ENCODE measurements around the gene WFDC2. TPM values are rescaled to one million over a fixed set of nuclear protein-coding genes. Genes with fewer than 3 reads are reported as not detected.

The WFDC2 gene
- total and polyA plus RNA-seq, 2 of the 4 experiments (the other 2 are of a cell fraction) = not detected

GRCh38 chr20:45497971-45498494 is 28.5 kb downstream of the WFDC2 start:
- Histone ChIP-seq H3K4ac (ENCODE audit: low read depth, low read length) (no peak overlapping the region), H4K20me1 (ENCODE audit: insufficient read depth, low read length) (no peaks in the 10 kb centered on the region), H3K9ac (ENCODE audit: low read depth, low read length) (no peak overlapping the region), H2AK5ac (ENCODE audit: low read depth, low read length) (no peak overlapping the region), H3K9me3 (ENCODE audit: control insufficient read depth, insufficient read depth, low read length) (no peaks in the 10 kb centered on the region), H3K23ac (ENCODE audit: low read depth, low read length) (no peak overlapping the region), H2BK5ac (ENCODE audit: low read depth, low read length, poor library complexity, severe bottlenecking) (no peak overlapping the region), H3K79me1 (ENCODE audit: low read depth in 1 of 2, low read length in 2 of 2) (no peaks in the 10 kb centered on the region), H3K27me3 (ENCODE audit: control insufficient read depth, insufficient read depth, low read length) (no peaks in the 10 kb centered on the region; the same call in none of the 2 replicates), H4K5ac (ENCODE audit: low read depth, low read length) (no peak overlapping the region), H3K36me3 (ENCODE audit: control insufficient read depth, insufficient read depth, low read length) (no peaks in the 10 kb centered on the region), H4K91ac (ENCODE audit: insufficient read depth, low read depth, low read length) (no peak overlapping the region), H3K56ac (ENCODE audit: extremely low read depth, insufficient read depth, low read length) (no peak overlapping the region), H3K4me3 (ENCODE audit: insufficient read depth, low read depth, low read length) (no peak overlapping the region), H2BK20ac (ENCODE audit: low read depth, low read length) (no peak overlapping the region), H3K4me1 (ENCODE audit: control insufficient read depth, insufficient read depth, low read length) (no peaks in the 10 kb centered on the region), H2BK15ac (ENCODE audit: low read depth, low read length) (no peak overlapping the region), H2AK9ac (replicated peaks; ENCODE audit: low read depth, low read length, poor library complexity) (no peak overlapping the region), H3K27ac (ENCODE audit: insufficient read depth, low read length) (no peak overlapping the region), H3K18ac (ENCODE audit: low read depth, low read length) (no peak overlapping the region), H3K9me1 (ENCODE audit: insufficient read depth, low read length) (no peaks in the 10 kb centered on the region), H3K4me2 (ENCODE audit: low read depth, low read length) (no peak overlapping the region), H4K8ac (ENCODE audit: low read depth in 2 of 2, low read length in 2 of 2) (no peak overlapping the region), H2AFZ (replicated peaks; ENCODE audit: low read length, poor library complexity) (no peak overlapping the region), H3K14ac (replicated peaks; ENCODE audit: low read depth, low read length) (no peak overlapping the region), H2BK120ac (ENCODE audit: low read depth, low read length) (no peak overlapping the region)
- no CpG with 5 or more reads among the region's 3 CpGs for WGBS, 2 experiments (ENCODE audit: extremely low coverage in 2 of 2, insufficient read length in 1 of 2)
- ChIA-PET POLR2A (ENCODE audit: unreplicated experiment) (no interaction called here), CTCF (no interaction called here)
- no peak for ATAC-seq (ENCODE audit: low read depth)
- in situ Hi-C loops (cut with MboI; ENCODE audit: low sequenced_read_pairs) = no loop called here
- no peak for DNase-seq
- no TSS peak for BruUV-seq (replicated peaks)
- TF ChIP-seq POLR2A (IDR thresholded peaks at IDR 0.05; ENCODE audit: low read depth, low read length) (no peak), MXI1 (IDR thresholded peaks at IDR 0.05; ENCODE audit: borderline replicate concordance, low read depth, low read length) (no peak), CHD1 (IDR thresholded peaks at IDR 0.05; ENCODE audit: low read depth, low read length) (no peak), RAD21 (IDR thresholded peaks at IDR 0.05; ENCODE audit: low read length) (no peak), SMC3 (IDR thresholded peaks at IDR 0.05; ENCODE audit: low read depth, low read length) (no peak), MAZ (IDR thresholded peaks at IDR 0.05; ENCODE audit: borderline replicate concordance, low read depth, low read length) (no peak), RCOR1 (IDR thresholded peaks at IDR 0.05; ENCODE audit: insufficient replicate concordance, low read length) (no peak), CTCF (conservative IDR thresholded peaks at IDR 0.05; ENCODE audit: low read depth, low read length) (no peak), FOS (IDR thresholded peaks at IDR 0.05; ENCODE audit: low read depth, low read length) (no peak), MAFK (IDR thresholded peaks at IDR 0.05; ENCODE audit: low read depth, low read length) (no peak), ELK1 (IDR thresholded peaks at IDR 0.05; ENCODE audit: borderline replicate concordance, low read depth, low read length) (no peak), RFX5 (IDR thresholded peaks at IDR 0.05; ENCODE audit: low read depth, low read length) (no peak), USF2 (IDR thresholded peaks at IDR 0.05; ENCODE audit: low read depth, low read length) (no peak), CEBPB (IDR thresholded peaks at IDR 0.05; ENCODE audit: low read depth, low read length) (no peak), NFE2L2 (IDR thresholded peaks at IDR 0.05; ENCODE audit: low read depth, low read length) (no peak), BHLHE40 (IDR thresholded peaks at IDR 0.05; ENCODE audit: low read depth, low read length) (no peak)
- intact Hi-C loops (cut with micrococcal nuclease) = no loop called here
- dilution Hi-C loops (cut with HindIII; ENCODE audit: low sequenced_read_pairs, unreplicated experiment) = no loop called here

Data from IMR-90 (cell line).